Kasumi-1 (cell line): ENCODE results near the gene CAPN1.
"Not testable (repeated sequence)": the region's sequence is repeated elsewhere in the genome, so short reads cannot be mapped to it uniquely, and the experiment has no call there.

Source experiments
- DNase-seq, 2 experiments: peaks; one replicate each; lab custom pipeline; 2025; lab: John Stamatoyannopoulos, UW

The CAPN1 gene

DNA sequence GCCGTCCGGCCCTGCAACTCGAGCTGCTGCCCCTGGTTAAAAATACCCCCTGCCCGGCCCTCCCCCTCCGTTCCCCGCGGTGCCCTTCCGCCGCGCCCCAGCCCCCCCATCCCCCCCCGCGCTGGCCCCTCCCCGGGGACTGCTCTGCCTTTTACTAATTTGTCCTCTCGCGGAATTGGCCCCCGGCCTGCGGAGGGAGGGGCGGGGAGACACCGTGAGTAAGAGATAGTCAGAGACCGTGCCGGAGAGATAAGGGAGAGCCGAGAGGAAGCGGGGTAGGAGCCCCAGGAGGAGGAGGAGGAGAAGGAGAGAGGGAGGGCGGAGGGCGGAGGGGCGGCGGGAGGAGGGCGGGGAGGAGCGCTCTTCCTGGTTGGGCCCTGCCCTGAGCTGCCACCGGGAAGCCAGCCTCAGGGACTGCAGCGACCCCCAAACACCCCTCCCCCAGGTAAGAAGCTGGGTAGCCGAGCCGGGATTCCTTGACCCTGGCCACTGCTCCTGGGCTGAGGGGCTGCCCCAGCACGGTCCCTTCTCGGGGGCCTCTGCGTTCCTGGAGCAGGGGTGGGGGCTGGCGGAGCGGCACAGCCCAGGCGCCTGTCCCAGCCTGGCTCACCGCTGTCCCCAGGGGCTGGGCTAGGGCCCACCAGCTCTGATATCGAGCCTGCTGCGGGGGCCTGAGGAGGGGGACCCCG, at the start of gene CAPN1:
TSS of gene CAPN1 (plus strand) at position 360 of the 689 bp plus-strand sequence. CDS start 774 bp downstream, outside the sequence.
- DNase-seq, result peak; percentile 84 to 85

DNA sequence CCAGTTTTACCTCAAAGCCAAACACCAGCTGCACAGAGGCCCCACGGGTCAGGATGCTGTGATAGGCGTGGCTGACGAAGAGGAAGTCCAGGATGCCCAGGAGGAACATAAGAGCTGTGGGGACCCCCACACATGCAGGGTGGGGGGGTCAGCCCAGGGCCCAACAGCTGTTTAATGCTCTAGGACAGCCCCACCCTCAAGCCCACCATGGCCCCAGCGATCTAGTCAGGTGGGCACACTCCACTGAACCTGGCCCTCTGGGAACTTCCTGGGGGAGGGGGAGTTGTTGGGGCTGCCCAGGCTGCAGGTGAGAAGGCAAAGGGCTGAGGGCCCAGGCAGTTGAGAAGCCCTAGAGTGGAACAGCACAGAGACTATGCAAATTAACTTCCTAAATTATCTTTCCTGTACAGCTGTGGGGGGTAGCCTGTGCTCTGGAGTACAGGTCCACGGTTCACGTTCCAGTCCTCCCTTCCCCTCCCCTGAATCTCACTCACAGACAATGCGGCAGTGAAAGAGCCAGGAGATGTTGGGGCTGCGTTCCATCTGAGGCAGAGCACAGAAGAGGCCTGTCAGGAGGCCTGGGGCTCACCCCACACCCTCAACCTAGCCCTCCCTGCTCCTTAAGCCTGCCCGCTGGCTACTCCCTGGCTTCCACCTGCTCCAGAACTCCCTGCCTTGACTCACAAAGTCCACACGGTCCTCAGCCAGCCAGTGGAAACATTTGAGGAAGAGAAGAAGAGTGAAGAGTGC, 49.3 kb upstream of the CAPN1 start:
- peak in 1 of 2 experiments; percentile 8 for DNase-seq

DNA sequence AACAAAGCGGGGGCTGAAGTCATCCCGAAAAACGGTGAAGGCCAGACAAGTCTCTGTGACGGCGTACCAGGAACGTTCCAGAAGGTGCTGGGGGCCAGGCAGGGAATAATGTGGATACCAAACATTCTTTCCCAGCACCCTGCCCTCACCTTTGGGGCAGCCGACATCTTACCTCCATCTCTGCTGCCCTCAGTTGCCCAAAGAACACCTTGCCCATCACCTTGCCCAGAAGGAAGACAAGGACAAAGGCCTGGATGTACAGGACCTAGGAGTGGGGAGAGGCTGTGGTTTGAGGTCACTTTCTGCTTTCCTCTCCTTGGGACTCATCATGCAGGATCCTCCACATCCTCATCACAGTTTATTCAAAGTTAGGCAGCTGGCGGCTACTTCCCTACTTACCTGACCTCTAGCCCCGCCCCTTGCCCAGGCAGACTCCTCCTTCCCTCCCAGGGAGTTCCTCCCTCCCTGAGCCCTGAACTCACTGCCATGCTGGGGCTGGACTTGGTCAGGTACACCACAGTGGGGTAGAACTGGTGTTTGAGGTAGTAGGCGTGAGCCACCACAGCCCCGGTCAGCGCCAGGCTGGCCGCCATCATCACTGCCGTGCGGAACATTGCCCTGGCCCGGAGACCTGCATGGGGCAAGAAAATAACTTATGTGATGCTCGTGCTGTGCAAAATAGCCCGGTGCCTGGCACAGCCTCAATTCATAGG, 48.6 kb upstream of the CAPN1 start:
- DNase-seq, result peak; percentile 16 to 23

DNA sequence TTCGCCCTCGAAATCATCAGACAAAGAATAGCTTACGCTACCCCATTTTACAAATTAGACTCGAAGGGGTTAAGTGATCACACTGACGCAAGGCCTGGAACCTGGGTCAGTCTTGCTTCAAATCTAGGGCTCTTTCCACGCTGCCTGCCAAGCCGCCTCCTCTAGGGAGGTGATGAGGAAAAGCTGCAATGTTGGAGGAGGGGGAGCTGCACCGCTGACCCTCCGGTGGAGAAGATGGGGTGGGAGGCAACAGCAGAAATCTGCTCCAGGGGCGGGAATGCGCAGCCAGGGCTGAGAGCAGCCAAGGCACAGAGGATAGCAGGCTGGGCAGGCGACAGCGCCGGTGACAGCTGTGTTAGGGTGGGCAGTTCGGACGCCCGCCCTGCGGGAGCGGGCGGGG, 48.0 kb upstream of the CAPN1 start:
- peak in 1 of 2 experiments; percentile 23 for DNase-seq

DNA sequence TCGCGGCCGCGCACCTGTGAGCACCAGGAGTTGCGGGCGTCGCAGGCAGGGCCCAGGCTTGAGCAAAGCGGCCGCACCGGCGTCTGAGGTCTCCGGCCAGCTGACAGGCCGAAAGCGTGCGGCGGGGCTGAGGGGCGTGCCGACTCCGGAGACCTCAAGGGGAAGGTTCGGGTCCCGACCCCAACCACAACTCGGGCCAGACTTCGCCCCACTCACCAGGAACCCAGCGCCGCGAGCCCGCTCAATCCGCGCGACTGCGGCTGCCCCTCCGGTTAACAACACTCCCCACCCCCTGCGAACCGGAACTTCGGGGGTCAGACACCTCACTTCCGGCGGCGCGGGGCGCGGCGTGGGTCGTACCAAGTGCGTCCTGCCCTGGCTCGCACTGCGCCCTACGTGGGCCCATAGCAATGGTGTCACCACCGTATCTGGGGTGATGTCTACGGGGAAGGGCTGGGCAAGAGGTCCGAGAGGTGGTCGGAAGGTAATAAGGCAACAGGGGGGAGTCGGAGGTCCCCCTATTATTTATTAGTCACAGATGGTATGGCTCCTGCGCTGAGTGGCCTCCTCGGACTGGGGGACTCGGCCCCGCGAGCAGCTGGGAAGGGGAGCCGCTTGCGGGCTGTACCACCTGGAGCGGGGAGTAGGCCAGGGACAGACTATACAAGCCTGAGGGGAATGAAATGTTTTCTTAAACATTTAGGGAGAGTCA, 47.3 kb upstream of the CAPN1 start, which contains the start of gene SYVN1:
TSS of gene SYVN1 (minus strand) at position 280 of the 712 bp plus-strand sequence. CDS start 918 bp downstream, outside the sequence.
- DNase-seq, result peak; percentile 90 to 92

DNA sequence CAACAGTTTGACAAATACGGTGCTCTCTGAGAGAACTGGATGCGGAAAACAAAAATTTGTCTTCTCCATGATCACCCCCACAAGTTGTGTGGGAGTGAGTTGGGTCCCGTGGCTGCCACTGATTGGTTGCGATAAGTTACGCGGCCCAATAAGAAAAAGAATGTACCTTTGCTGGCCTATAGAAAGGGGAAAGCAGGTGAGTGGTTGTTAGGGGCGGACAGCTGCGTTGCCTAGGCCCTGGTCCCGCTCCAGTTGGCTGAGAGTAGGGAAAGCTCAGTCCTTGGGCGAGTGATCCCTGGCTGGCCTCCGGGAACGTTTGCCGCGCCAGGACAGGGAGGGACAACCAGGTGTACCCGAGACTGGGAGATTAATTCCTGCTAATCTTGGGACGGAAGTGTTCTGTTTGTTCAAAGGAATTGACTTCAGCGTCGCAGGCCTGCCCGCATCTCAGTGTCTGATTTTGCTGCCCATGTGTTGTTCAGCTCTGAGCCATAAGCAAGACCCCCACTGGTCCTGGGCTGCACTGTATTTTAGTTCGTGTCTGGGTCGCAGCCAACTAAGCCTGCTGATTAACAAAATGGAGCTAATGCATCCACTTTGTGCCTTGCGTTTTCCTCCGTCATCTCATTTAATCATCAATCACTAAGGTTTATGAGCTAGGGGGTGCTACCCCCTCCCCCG, 46.6 kb upstream of the CAPN1 start:
- DNase-seq, result peak; percentile 98

DNA sequence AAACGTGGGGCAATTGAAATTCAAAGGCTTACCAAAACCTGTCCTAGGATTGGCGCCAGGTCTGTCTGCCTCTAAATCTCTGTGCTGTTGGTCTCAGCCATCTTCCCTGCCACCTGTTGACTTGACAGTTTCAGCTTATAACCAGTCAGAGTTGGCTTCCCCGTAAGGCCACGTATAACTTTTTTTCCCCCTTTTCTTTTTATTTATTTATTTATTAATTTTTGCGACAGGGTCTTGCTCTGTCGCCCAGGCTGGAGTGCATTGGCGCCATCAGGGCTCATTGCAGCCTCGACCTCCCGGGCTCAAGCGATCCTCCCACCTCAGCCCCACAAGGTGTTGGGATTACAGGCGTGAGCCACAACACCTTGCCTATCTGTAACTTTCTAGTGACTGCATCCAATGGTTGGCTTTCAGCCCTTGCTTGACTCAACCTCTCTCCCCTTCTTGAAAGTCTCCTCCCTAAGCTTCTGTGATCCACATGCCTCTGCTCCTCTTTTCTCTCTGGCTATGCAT, 46.0 kb upstream of the CAPN1 start:
- DNase-seq, result no peak

DNA sequence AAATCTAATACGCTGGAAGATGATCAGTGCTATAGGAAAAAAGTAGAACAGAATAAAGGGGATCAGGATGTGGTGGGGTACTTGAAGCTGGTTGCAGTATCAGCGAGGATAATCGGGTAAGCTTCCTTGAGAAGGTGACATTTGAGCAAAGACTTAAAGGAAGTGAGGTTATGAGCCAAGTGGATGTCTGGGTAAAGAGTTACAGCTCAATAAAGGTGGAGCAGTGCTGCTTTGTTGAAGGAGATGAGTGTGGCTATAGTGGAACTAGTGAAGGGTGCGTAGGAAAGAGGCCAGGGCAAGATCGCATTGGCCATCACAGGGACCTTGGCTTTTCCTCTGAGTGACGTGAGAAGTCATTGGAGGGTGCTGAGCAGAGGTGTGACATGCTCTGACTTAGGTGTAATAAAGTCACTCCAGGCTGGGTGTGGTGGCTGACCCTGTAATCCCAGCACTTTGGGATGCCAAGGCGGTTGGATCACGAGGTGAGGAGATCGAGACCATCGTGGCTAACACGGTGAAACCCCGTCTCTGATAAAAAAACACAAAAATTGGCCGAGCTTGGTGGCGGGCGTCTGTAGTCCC, 45.1 kb upstream of the CAPN1 start:
- no peak for DNase-seq

DNA sequence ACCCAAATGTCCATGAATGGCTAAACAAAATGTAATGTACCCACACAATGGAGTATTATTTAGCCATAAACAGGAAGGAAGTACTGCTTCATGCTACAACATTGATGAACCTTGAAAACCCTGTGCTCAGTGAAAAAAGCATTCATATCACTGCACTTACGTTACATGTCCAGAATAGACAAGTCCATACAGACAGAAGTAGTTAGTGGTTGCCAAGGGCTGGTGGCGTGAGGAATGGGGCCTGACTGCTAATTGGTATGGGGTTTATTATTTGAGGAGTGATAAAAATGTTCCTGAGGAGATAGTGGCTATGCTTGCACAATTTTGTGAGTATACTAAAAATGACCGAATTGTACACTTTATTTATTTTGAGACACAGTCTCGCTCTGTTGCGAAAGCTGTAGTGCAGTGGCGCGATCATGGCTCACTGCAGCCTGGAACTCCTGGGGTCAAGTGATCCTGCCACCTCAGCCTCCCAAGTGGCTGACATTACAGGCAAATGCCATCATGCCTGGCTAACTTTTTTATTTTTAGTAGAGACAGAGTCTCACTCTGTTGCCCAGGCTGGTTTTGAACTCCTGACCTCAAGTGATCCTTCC, 39.7 kb upstream of the CAPN1 start:
- DNase-seq, result no peak

DNA sequence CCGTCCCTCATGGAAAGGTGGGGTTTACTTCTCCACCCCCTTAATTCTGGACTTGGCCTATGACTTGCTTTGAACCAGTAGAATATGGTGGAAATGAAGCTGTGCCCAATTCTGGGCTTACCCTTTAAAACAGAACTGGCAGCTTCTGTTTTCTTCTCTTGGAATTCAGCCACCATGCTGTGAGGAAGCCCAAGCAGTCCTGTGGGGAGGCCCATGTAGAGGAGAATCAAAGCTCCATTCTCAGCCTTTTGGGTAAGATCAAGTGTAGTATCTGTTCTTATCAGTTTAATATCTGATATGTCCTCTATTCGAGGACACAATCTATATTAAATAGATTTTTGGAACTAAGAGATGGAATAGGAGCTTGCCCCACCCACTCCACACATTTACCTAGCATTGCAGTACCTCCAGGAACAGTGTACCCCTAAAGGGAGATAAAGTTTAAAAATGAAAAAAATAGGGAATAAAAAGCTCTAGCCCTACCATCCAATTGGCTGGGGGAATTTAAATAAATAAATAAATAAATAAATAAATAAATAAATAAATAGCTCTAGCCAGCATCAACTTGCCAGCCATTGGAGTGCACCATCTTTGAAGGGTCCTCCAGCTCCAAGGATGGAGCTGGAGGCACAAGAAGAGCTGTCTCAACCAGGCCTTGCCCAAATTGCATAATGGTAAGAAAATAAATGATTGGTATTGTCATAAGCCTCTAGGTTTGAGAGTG, 34.2 kb upstream of the CAPN1 start:
- no peak for DNase-seq

DNA sequence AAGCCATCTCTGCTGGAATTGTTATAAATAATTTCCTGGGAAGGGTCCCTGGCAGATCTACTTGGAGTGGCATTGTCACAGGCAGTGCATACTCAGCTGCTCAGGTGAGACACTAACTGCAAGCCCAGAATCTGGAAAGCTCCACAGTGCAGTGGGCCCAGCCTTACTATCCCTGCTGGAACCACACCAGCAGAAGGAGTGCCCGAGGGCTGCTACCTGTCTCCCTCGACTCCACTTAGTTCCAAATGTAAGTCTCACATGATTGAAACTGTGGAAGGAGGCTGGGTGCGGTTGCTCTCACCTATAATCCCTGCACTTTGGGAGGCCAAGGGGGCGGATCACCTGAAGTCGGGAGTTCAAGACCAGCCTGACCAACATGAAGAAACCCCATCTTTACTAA, 33.1 kb upstream of the CAPN1 start:
- no peak for DNase-seq

DNA sequence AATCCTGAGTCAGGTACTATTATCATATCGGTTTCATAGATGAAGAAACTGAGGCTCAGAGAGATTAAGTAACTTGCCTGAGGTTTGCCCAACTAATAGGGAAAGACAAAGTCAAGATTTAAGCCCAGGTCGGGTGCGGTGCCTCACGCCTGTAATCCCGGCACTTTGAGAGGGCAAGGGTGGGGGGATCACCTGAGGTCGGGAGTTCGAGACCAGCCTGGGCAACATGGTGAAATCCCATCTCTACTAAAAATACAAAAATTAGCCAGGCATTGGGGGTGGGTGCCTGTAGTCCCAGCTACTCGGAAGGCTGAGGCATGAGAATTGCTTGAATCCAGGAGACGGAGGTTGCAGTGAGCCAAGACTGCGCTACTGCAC, 31.6 kb upstream of the CAPN1 start:
- not testable (repeated sequence) for DNase-seq

DNA sequence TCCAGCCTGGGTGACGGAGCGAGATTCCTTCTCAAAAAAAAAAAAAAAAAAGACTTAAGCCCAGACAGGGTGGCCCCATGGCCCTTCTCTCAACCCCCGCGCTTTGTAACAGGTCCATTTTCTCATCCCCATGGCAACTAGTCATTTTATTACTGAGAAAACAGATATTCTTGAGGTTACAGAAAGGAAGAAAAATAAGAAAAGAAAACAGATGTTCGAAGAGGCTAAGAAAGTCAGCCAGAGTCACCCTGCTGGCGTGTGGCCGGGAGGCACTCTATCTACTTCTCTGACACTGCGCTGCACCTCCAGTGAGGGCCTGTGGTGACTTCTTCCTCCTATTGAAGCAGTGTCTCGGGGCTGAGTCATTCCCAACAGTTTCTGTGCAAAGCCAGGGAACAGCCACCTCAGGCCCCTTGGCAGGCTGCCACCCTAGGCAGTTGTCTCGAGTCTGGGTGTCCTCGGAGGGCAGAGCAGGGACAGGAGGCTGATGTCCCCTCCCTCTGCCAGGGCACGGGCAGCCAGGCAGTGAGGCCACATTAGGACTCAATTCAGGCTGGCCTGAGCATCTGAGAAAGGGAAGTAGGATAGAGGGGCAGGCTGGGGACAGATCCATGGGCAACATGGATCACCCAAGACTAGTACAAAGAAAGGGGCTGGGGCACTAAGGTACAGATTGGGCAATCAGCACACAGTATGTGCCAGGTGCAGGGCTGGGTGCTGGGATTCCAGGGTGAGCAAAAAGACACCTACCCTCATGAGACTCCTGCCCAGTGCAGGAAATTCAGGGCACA, 31.0 kb upstream of the CAPN1 start:
- peak; percentile 93 to 94 for DNase-seq

DNA sequence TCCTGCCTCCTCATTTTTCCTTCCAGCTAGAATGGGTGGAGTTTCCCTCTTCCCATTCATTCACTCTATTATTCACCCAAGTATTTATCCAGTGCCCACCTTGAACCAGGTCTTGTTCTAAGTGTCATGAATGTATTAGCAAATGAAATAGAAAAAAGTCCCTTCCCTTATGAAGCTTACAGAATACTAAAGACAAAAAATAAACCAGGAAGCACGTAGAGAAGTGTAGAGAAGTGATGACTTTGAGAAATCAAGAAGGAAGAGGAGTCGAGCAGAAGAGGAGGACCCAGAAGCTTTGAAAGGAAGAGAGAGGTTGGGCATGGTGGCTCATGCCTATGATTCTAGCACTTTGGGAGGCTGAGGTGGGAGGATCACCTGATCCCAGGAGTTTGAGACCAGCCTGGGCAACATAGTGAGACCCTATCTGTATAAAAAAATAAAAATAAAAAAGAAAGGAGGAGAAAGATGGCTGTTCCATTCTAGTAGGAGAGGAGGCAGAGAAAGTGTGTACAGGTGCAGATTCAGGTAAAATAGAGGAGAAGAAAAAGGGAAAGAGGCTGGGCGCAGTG, 30.3 kb upstream of the CAPN1 start:
- DNase-seq, result peak in 1 of 2 experiments; percentile 21

DNA sequence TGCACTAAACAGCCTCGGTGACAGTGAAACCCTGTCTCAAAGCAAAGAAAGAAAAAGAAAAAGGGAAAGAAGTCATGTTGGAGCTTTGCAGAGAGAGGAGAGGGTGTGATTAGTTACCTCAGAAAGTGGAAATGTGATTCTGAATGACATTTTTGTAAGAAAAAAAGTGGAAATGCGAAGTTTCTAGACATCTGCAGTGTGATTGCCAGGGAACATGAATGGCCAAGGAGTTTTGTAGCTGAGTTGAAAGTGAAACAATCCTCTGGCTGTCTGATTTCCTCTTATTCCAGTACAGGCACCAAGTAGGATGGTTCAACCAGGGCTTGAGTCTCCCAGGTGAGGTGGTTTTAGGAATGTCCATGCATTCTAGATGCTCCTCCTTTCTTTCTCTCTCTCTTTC, 29.6 kb upstream of the CAPN1 start:
- no peak for DNase-seq

DNA sequence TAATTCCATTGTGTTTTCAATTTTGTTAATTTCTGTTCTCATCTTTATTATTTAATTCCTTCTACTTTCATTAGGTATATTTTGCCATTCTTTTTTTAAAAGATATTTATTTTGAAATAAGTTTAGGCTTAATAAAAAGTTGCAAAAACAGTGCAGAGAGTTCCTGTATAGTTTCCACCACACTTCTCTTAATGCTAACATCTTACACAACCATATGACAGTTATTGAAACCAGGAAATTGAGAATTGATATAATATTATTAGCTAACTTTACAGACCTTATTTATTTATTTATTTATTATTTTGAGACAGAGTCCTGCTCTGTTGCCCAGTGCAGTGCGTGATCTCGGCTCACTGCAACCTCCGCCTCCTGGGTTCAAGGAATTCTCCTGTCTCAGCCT, 25.5 kb upstream of the CAPN1 start:
- DNase-seq, result no peak

DNA sequence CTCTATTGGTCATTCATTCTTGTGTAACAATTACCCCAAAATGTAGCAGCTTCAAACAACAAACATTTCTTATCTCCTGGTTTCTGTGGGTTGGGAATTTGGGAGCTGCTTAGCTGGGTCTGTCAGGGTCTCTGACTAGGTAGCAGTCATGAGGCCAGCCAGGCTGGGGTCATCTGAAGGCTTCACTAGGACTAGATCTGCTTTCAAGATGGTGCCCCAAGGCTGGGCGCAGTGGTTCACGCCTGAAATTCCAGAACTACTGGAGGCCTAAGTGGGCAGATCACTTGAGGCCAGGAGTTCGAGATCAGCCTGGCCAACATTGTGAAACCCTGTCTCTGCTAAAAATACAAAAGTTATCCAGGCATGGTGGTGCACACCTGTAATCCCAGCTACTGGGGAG, 24.8 kb upstream of the CAPN1 start:
- DNase-seq, result no peak

DNA sequence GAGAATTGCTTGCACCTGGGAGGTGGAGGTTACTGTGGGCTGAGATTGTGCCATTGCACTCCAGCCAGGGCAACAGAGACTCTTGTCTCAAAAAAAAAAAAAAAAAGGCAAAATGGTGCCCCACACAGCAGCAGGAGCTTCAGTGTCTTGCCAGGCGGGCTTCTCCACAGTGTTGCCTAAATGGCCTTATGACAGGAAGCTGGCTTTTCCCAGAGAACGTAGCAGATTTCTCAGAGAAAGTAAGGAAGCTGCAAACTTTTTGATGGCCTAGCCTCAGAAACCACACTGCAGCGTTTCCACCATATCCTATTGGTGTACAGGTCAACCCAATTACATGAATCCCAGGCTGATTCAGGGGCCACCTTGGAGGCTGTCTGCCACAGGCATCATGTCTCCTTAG, 24.4 kb upstream of the CAPN1 start:
- no peak for DNase-seq

DNA sequence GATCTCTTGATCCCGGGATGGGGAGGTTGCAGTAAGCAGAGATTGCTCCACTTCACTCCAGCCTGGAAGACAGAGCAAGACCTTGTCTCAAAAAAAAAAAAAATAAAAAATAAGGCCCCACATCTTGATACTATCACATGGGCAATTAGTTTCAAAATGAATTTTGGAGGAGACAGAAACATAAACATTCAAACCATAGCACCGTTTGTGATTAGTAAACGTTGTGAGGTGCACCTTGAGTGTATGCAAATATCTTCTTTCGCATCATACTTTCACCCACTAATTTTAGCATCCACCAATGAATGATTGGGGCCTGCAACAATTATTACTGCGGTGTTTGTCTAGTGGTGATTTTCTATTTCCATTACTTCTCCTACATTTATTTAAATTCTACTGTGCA, 22.7 kb upstream of the CAPN1 start:
- DNase-seq, result no peak
